Common myeloid progenitor, CD34-positive (primary cell): Measurements from ENCODE around the gene DOCK9.

Experiments used
- CTCF ChIA-PET: fragments of 350-600 bp; sonication (Branson Sonifier 250); formaldehyde crosslinking; loops from one replicate; lab custom pipeline; 2021; ENCODE audit warnings: antibody characterized with exemption; lab: Charles Lee
- POLR2A ChIA-PET: fragments of 350-600 bp; sonication (Branson Sonifier 250); formaldehyde crosslinking; loops from one replicate; lab custom pipeline; 2021; ENCODE audit warnings: antibody characterized with exemption; lab: Charles Lee
- DNase-seq, 3 donors: peaks; one replicate each; pipeline versions ENCODE4 v3.0.0 to v3.0.0-alpha.2; 2013
- H3K27ac ChIP-seq, 2 experiments: 1 replicate in 1 of 2; 2 replicates in 1 of 2; pipeline ENCODE4 v1.7.0; 2013; ENCODE audit warnings: inconsistent platforms in 2 of 2, low read length in 2 of 2, mild to moderate bottlenecking in 2 of 2, low read depth in 1 of 2, moderate library complexity in 1 of 2; ENCODE audit not compliant: severe bottlenecking in 2 of 2, insufficient read depth in 1 of 2, poor library complexity in 1 of 2
- H3K27me3 ChIP-seq, 5 experiments: replicated peaks in 2 of 5; 1 replicate in 3 of 5; 2 replicates in 2 of 5; pipeline versions ENCODE4 v1.6.1 to v1.7.0; 2013; ENCODE audit warnings: low read length in 4 of 5, mild to moderate bottlenecking in 2 of 5, moderate library complexity in 2 of 5, inconsistent platforms in 1 of 5; ENCODE audit not compliant: insufficient read depth in 5 of 5, control insufficient read depth in 4 of 5
- H3K36me3 ChIP-seq, 4 experiments: 1 replicate in 2 of 4; 2 replicates in 2 of 4; pipeline versions ENCODE4 v1.6.1 to v1.7.0; 2013; ENCODE audit warnings: low read length in 3 of 4, control low read depth in 1 of 4, mild to moderate bottlenecking in 1 of 4; ENCODE audit not compliant: control insufficient read depth in 4 of 4, insufficient read depth in 4 of 4
- H3K4me1 ChIP-seq, 4 experiments: 1 replicate in 3 of 4; 2 replicates in 1 of 4; pipeline versions ENCODE4 v1.6.1 to v1.7.1; 2013; ENCODE audit warnings: low read length in 3 of 4, mild to moderate bottlenecking in 3 of 4, control low read depth in 1 of 4, inconsistent platforms in 1 of 4, moderate library complexity in 1 of 4; ENCODE audit not compliant: control insufficient read depth in 4 of 4, insufficient read depth in 4 of 4; ENCODE audit errors: control extremely low read depth in 1 of 4
- H3K4me3 ChIP-seq, 7 experiments: 1 replicate in 4 of 7; 2 replicates in 3 of 7; pipeline versions ENCODE4 v1.5.1 to v1.7.0; 2013; ENCODE audit warnings: mild to moderate bottlenecking in 7 of 7, low read length in 6 of 7, moderate library complexity in 6 of 7, inconsistent platforms in 2 of 7, low read depth in 2 of 7, control low read depth in 1 of 7; ENCODE audit not compliant: insufficient read depth in 4 of 7, control insufficient read depth in 1 of 7; ENCODE audit errors: extremely low read depth in 1 of 7
- H3K9me3 ChIP-seq, 5 experiments: 1 replicate in 4 of 5; 2 replicates in 1 of 5; pipeline versions ENCODE4 v1.6.1 to v1.7.1; 2013; ENCODE audit warnings: low read length in 4 of 5, mild to moderate bottlenecking in 2 of 5, inconsistent platforms in 1 of 5, low read depth in 1 of 5, moderate library complexity in 1 of 5; ENCODE audit not compliant: control insufficient read depth in 4 of 5, insufficient read depth in 2 of 5; ENCODE audit errors: control extremely low read depth in 1 of 5
- WGBS: methylation state at CpG from one replicate; pipeline ENCODE4 v1.1.5; 2013; ENCODE audit not compliant: insufficient coverage; 5-methylcytosine and 5-hydroxymethylcytosine counted together

The DOCK9 gene

GRCh38 chr13:98934243-98934642 lies 43.6 kb downstream of the DOCK9 start:
- Histone ChIP-seq H3K27me3 (no peaks in the 10 kb centered on the region), H3K9me3 (peaks cover 4 to 9% (median 6%) of the 10 kb centered on the region in 5 experiments), H3K36me3 (no peaks in the 10 kb centered on the region), H3K27ac (no peak overlapping the region), H3K4me1 (peaks cover 0 to 5% (median 5%) of the 10 kb centered on the region in 4 experiments), H3K4me3 (no peak overlapping the region)
- WGBS, result no CpG with 5 or more reads among the region's 3 CpGs
- no peak for DNase-seq
- ChIA-PET CTCF (interaction anchor here (0.8 to 1.0 kb wide), 2 partner anchors 38 to 44 kb away, joined by 3 read pairs; partner anchors contain the start of gene DOCK9), POLR2A (no interaction called here)

DNA sequence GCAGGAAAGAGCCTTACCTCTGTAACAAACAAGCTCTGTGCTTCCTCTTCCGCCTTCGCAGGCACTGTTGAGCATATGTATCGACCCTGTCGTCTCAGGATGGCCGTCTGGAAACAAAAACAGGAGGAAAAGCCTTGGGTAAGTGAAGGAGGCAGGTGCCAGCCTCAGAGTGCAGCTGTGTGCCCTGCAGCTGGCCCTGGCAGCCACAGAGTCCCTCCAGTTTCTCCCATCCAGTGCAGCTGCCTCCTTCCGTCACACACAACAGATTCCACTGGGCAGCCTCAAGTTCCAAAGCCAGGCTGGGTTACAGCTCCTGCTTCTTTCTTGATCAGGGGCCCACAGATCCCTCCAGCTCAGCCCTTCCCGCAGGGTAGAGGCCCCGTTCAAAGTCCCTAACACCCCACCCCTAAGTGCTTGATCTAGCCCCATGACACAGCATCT lies 47.7 kb downstream of the DOCK9 start:
- ChIA-PET CTCF (interaction anchor here (1.1 kb wide), 1 partner anchor 11 kb away, joined by 5 read pairs; no protein-coding TSS in a partner anchor), POLR2A (interaction anchor here (0.7 kb wide), 1 partner anchor 17 kb away, joined by 5 read pairs; no protein-coding TSS in a partner anchor)
- H3K9me3 ChIP-seq, result peaks cover 4 to 9% (median 6%) of the 10 kb centered on the region in 5 experiments
- H3K27ac ChIP-seq, result no peak overlapping the region
- peak overlapping the region in 1 of 7 experiments; percentile 7 for H3K4me3 ChIP-seq
- 40% methylated on average over 2 of the region's 8 CpGs for WGBS
- DNase-seq, result peak in 2 of 3 donors; percentile 46 to 56
- H3K27me3 ChIP-seq, result no peaks in the 10 kb centered on the region
- H3K4me1 ChIP-seq, result peaks cover 0 to 5% (median 5%) of the 10 kb centered on the region in 4 experiments
- H3K36me3 ChIP-seq, result no peaks in the 10 kb centered on the region

GRCh38 chr13:98927951-98928927 lies 49.6 kb downstream of the DOCK9 start:
- no peak overlapping the region for H3K4me3 ChIP-seq
- H3K9me3 ChIP-seq, result no peaks in the 10 kb centered on the region
- H3K36me3 ChIP-seq, result no peaks in the 10 kb centered on the region
- ChIA-PET CTCF (interaction anchor here (1.3 kb wide), 1 partner anchor 9 kb away, joined by 4 read pairs; no protein-coding TSS in a partner anchor), POLR2A (no interaction called here)
- peaks cover 0 to 5% (median 5%) of the 10 kb centered on the region in 4 experiments for H3K4me1 ChIP-seq
- DNase-seq, result no peak
- 100% methylated on average over 1 of the region's 2 CpGs for WGBS
- H3K27ac ChIP-seq, result no peak overlapping the region
- no peaks in the 10 kb centered on the region for H3K27me3 ChIP-seq

- Histone ChIP-seq H3K27ac (no peak overlapping the region), H3K27me3 (no peaks in the 10 kb centered on the region), H3K36me3 (no peaks in the 10 kb centered on the region), H3K4me3 (no peak overlapping the region), H3K9me3 (no peaks in the 10 kb centered on the region), H3K4me1 (peaks cover 0 to 5% (median 5%) of the 10 kb centered on the region in 4 experiments)
- DNase-seq, result no peak
- no CpG with 5 or more reads among the region's 4 CpGs for WGBS
- POLR2A ChIA-PET, result no interaction called here
- CTCF ChIA-PET, result interaction anchor here (1.2 kb wide), 1 partner anchor 91 kb away, joined by 3 read pairs; no protein-coding TSS in a partner anchor
Measured at GRCh38 chr13:98925949-98926348, 51.9 kb downstream of the DOCK9 start.

DNA sequence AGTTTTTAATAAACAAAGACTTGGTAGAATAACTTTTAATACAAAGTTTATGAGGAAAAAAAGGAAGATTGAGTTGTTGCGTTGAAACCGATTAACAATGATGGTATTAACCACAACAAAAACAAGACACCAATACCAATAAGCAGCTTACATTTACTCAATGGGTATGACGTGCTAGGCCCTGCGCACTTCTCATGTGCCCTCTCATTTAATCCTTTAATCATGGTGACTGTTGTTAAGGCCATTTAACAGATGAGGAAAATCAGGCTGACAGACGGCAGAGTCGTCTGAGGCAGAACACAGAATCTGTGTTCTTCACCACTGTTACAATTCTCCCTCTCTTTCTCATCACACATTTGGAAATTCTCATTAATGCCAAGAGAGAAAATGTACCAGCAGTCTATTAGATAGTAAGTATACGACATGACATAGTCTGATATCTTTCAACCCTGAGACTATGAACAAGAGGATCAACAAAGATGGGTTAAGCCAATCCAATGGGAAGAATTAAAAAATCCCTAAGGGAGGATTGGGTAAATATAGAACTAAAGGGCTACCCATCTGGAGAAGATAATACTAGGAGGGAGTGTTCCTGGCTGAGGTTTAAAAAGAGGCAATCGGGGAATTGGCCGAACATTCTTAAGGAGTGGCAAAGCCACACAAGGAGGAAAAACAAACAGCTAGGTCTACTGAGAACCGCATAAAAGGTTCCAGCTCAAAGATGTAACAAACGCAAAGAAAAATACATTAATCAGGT lies 54.0 kb downstream of the DOCK9 start:
- no peaks in the 10 kb centered on the region for H3K27me3 ChIP-seq
- H3K27ac ChIP-seq, result no peak overlapping the region
- H3K9me3 ChIP-seq, result no peaks in the 10 kb centered on the region
- H3K4me1 ChIP-seq, result peaks cover 3 to 12% (median 7%) of the 10 kb centered on the region in 4 experiments
- POLR2A ChIA-PET, result no interaction called here
- H3K4me3 ChIP-seq, result no peak overlapping the region
- H3K36me3 ChIP-seq, result no peaks in the 10 kb centered on the region
- CTCF ChIA-PET, result no interaction called here
- WGBS, result 94% methylated on average over 6 of the region's 11 CpGs
- DNase-seq, result no peak

GRCh38 chr13:98922306-98922705 lies 55.6 kb downstream of the DOCK9 start:
- CTCF ChIA-PET, result interaction anchor here (1.5 kb wide), 1 partner anchor 82 kb away, joined by 4 read pairs; no protein-coding TSS in a partner anchor
- Histone ChIP-seq H3K27ac (no peak overlapping the region), H3K27me3 (no peaks in the 10 kb centered on the region), H3K4me1 (peaks cover 6 to 24% (median 13%) of the 10 kb centered on the region in 4 experiments), H3K36me3 (no peaks in the 10 kb centered on the region), H3K9me3 (no peaks in the 10 kb centered on the region), H3K4me3 (no peak overlapping the region)
- POLR2A ChIA-PET, result no interaction called here
- WGBS, result 90% methylated on average over 3 of the region's 4 CpGs
- no peak for DNase-seq
